Activated CD8-positive, alpha-beta memory T cell treated with anti-CD3 and anti-CD28 coated beads for 1 hour (primary cell): ENCODE data around the gene RCC2.
"Not testable (repeated sequence)": the region's sequence is repeated elsewhere in the genome, so short reads cannot be mapped to it uniquely, and the experiment has no call there.

Experiments
- DNase-seq, 2 donors: peaks; one replicate each; pipeline ENCODE4 v3.0.0-alpha.2; 2020; ENCODE audit warnings: low read depth in 1 of 2; ENCODE audit errors: extremely low read depth in 1 of 2

The RCC2 gene

DNA sequence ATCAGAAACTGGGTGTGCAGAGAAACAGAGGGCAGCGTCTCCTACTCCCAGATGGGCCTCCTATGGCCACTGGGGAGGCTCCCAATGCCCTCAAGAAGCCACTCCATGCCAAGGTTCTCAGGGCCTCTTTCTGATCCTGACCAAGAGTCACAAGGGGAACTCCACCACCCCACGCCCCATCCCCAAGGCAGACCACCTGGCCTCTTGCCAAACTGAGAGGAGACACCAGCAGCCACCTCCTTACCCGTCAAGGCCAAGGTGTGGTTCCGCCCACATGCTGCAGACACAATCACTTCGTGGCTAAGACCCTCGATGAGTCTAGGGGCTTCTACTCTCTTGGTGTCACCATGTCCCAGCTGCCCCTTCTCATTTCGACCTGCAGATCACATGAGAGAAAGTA is 17.0 kb downstream of the RCC2 start:
- DNase-seq = no peak

GRCh38 chr1:17420391-17420918 is 19.0 kb downstream of the RCC2 start:
- no peak for DNase-seq

- peak in 1 of 2 donors; percentile 59 for DNase-seq
Measured at GRCh38 chr1:17419626-17420328, 19.7 kb downstream of the RCC2 start.

- DNase-seq = no peak
Measured at GRCh38 chr1:17416389-17416788, 23.1 kb downstream of the RCC2 start.

GRCh38 chr1:17414022-17414421 is 25.5 kb downstream of the RCC2 start:
- no peak for DNase-seq

DNA sequence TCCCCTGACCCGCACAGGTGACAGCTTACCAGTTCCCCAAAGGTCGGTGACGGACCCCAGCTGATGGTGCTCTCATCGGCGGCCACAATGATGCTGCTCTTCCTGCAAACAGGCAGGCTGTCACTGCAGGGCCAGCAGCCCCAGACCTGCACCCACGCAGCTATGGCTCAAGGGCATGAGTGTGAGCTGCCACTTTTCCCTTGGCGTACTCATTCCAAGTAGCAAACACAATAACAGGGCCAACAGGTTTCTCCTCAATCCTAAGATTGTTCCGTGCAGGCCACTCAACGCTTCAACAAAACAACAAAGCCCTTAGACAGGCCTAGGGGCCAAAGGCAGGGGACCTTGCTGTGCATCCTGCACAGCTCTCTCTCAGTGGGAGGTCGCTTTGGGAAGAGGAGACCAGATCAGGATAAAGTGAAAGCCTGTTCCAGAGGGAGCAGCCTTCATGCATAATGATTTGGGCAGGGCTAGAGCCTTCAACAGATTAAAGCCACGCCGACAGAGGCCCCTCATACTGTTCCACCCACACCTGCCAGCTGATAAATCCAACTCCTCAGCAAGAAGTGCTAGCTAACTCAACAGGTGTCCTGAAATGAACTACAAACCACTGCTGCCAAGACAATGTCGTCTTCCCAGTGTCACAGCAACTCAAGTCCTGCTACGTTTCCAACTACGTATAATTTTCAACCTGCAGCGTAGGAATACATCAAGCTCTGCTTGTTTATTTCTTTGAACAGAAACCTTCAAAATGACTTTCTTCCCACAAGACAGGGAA is 27.2 kb downstream of the RCC2 start:
- no peak for DNase-seq

- DNase-seq = no peak
Measured at GRCh38 chr1:17409391-17409811, 30.1 kb downstream of the RCC2 start.

DNA sequence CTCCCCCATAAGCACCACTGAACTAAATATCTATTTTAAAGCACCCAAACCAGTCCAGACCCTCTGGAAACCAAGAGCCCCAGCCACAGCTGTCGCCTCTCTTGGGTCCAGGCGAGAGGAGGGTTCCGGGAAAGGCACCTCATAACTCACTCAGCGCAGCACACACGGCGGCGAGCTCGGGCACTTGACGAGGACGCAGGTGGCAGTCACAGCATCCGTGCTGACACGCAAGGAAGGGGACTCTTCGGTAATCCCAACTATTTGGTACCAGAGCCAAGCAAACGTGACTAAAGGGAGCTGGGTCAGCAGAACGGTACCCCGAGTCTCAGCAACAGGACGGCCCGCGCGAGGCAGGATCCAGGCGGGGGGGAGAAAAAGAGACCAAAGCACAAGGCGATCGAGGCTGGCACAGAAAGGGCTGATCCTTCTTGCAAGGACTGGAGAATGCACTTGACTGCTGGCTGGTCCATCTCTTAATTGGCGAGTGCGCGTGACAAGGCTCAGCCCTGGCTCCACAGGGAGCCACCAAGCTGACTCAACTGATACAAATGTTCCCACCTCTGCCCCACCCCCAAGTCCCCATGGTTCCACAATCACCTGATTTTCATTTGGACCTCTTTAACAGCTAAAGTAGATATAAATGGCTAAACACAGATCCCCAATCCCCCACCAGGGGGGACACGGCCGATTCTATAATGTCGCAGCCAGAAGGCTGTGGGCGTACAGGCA is 31.5 kb downstream of the RCC2 start:
- not testable (repeated sequence) for DNase-seq

DNA sequence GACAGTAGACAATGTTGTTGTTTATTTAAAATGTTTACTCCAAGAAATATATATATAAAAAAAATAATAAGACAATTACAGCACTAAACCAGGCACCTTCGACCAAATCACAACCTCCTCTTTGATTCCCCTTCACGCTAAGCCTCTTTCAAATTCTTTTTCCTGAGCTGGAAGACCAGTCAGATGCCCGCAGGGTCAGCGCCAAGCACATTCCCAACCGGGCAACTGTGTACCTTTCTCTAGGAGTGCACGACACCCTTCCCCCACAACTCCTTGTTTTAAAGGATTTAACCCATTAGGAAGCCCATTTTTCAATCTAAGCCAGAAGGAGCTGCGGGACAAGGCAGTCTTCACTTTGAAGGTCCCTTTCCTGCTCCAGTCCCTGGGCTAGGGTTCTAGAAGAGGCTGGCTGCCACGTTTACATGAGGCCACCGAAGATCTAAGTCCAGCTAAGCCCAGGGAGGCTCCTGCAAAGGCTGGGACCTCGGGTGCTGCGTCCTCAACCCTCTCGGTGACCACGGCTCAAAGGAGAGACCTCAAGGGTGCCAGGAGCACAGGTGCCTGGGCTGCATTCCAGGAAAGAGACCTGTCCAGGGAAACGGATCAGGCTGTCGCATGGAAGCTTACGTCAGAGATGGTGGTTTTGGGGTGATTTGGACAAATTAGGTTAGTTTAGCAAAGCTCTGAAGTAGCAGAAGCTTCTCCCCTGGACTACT is 32.6 kb downstream of the RCC2 start:
- not testable (repeated sequence) for DNase-seq

DNA sequence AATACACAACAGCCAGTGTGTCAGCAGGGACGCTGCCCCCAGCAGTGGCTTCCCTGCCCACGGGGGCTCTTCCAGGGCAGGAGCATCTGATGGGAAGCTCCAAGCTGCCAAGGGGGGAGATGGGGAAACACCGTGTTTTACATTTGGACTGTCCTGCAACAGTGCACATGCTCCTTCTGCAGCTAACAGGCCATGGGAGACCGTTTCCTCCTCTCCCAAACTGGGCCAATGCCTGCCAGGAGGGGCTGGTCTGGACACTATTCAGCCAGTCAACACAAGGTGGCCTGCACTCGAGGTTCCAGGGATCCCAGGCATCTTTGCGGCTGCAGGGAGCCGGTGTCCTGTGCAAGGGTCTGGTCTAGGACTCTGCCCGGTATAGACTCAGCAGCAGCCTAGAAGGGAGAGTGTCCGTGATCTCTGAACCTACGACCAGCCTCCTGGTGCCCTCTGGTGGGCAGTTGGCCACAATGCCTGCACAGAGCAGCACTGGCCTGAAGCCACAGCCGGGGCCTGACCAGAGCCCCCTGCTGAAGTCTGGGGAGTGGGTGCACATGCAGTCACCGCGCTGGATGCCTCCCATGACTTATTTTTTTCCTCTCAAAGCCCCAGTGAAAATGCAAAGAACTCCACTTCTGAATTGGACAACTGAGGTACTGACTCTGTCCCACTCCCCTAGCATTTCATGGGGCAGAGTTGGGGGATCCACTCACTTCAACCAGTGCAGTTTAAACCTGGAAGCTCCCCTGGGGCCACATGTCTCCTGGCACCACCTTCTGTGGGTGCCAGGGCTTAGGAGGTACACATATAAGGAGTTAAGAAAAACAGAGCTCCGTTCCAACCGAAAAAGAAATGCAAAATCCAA is 33.3 kb downstream of the RCC2 start:
- peak in 1 of 2 donors; percentile 13 for DNase-seq

DNA sequence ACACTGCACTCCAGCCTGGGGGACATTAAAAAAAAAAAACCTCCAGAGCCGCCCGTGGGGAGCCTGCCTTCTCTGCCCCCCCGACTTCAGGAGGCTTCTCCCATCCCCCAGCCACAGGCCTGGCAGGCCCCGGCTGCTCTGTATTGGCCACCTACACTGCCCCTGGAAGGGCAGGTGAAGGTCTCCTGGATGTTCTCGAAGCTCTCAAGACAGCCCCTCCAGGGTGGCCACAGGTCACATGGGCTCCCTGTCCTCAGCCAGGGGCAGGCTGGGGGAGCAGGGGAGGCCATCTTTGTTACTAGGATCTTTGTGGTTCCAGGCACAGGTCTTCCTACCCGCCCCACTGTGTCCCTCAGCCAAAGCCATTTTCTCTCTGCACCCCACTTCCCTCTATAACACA is 34.7 kb downstream of the RCC2 start:
- DNase-seq = no peak

DNA sequence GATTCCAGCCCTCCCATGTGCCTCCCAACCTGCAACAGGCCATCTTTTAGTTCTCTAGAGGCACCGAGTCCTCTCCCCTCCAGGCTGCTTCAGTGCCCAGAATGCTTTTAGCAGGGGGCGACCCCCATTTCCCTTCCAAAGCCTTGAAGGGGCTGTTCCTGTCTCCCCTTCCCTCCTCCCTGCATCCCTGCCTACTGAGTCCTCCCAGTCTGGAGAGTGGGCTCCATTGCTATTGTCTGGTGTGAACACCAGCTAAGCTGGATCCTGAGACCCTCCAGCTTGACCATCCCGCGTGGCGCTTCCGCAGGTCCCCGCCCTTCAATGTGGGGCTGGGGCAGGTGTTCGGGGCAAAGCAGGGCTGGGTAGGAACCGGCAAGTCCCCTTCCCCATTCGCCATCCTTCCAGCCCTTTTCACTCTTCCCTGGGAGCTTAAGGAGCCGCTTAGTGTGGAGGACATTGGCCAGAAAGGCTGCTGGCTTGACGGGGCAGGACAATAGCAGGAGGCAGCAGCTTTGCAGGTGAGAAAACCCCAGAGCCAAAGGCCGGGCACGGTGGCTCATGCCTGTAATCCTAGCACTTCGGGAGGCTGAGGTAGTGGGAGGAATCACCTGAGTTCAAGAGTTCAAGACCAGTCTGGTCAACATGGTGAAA is 35.3 kb downstream of the RCC2 start:
- no peak for DNase-seq

DNA sequence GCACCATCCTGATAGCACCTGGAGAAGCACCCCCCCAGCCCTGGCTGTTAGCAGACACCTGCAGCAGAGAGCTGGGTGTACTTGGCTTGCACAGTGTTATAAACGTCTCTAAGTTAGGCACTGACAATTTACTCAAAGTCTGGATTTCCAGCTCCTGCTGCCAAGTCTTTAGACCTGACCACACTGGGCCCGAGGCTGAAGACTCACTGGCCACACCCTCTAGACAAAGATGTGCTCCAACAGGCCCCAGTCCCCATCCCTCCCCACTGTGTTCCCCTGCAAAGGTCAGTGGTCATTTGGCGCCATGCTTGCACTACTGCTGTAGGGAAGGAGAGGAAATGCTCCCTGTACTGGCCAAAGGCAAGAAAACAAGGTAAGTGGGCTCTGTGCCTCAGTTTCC is 36.4 kb downstream of the RCC2 start:
- DNase-seq = no peak

DNA sequence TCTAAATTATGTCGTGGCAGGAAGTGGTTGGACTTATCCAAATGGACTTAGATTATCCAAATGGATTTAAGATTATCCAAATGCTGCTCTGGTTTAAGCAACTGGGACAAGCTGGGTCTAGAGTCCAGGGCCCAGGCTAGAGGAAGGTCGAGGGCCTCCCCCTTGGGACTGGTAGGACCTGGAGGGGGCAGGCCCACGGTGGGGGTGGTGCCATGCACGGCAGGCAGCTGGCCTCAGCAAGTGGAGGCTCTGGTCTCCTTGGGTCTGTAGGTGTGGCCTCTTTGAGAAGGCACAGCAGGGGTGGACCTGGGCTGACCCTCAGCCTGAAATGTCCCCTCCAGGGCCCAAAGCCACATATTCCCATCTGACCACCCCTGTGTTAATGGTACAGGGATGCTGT is 37.6 kb downstream of the RCC2 start:
- no peak for DNase-seq

GRCh38 chr1:17400725-17401341 is 38.6 kb downstream of the RCC2 start:
- DNase-seq = no peak

GRCh38 chr1:17397910-17398695 is 41.4 kb downstream of the RCC2 start:
- DNase-seq = no peak

- no peak for DNase-seq
Measured at GRCh38 chr1:17393230-17393629, 46.2 kb downstream of the RCC2 start.

GRCh38 chr1:17392199-17392740 is 47.2 kb downstream of the RCC2 start:
- DNase-seq = no peak
